Chondrocyte (in vitro differentiated cells): ENCODE data around the gene CSNK1E. TPM values are rescaled to one million over a fixed set of nuclear protein-coding genes. Genes with fewer than 3 reads are reported as not detected.
"Not testable (repeated sequence)": the region's sequence is repeated elsewhere in the genome, so short reads cannot be mapped to it uniquely, and the experiment has no call there.

Experiments
- DNase-seq: peaks from one replicate; pipeline ENCODE4 v3.0.0; 2021; ENCODE audit warnings: mixed read lengths, low spot score
- H3K27ac Mint-ChIP-seq: one replicate; pipeline ENCODE4 v1.8.0; 2021; ENCODE audit warnings: mild to moderate bottlenecking, moderate library complexity, mixed read lengths; ENCODE audit not compliant: unreplicated experiment
- H3K27me3 Mint-ChIP-seq: 2 replicates; pipeline ENCODE4 v1.8.0; 2021; ENCODE audit warnings: low read depth, mixed read lengths
- H3K36me3 Mint-ChIP-seq: 2 replicates; pipeline ENCODE4 v1.8.0; 2021; ENCODE audit warnings: low read depth, mixed read lengths
- H3K4me1 Mint-ChIP-seq: 2 replicates; pipeline ENCODE4 v1.8.0; 2021; ENCODE audit warnings: low read depth, mild to moderate bottlenecking, mixed read lengths
- H3K4me3 Mint-ChIP-seq: one replicate; pipeline ENCODE4 v1.8.0; 2021; ENCODE audit warnings: mild to moderate bottlenecking, moderate library complexity, mixed read lengths; ENCODE audit not compliant: unreplicated experiment
- H3K9me3 Mint-ChIP-seq: 2 replicates; pipeline ENCODE4 v1.8.0; 2021; ENCODE audit warnings: low read depth, mixed read lengths
- long read RNA-seq: library from polyadenylated mRNA; stranded (forward); transcript quantifications from one replicate; pipeline ENCODE4 v2.0.0, GENCODE V29; 2021
- total RNA-seq: library from RNA; stranded (reverse); gene quantifications from 3 replicates; pipeline ENCODE4 v1.2.1, GENCODE V29; 2021
- TF ChIP-seq, protein P1 (sequence below): fragments of 200-600 bp; sonication (generic); IDR thresholded peaks from 2 replicates; pipeline ENCODE4 v1.5.0; 2021; ENCODE audit warnings: antibody characterized with exemption, mild to moderate bottlenecking, moderate library complexity

CSNK1E gene
- total RNA-seq = 126 to 132 TPM (median 129 TPM) in 3 replicates
- long read RNA-seq, transcript CSNK1E-203 (11 exons, 2,791 nt) = major isoform, 92 of 128 reads
- long read RNA-seq, partial matches to known transcripts = 4 of 128 reads
- long read RNA-seq, other reads (novel, unspliced or antisense) = 25 of 128 reads

DNA sequence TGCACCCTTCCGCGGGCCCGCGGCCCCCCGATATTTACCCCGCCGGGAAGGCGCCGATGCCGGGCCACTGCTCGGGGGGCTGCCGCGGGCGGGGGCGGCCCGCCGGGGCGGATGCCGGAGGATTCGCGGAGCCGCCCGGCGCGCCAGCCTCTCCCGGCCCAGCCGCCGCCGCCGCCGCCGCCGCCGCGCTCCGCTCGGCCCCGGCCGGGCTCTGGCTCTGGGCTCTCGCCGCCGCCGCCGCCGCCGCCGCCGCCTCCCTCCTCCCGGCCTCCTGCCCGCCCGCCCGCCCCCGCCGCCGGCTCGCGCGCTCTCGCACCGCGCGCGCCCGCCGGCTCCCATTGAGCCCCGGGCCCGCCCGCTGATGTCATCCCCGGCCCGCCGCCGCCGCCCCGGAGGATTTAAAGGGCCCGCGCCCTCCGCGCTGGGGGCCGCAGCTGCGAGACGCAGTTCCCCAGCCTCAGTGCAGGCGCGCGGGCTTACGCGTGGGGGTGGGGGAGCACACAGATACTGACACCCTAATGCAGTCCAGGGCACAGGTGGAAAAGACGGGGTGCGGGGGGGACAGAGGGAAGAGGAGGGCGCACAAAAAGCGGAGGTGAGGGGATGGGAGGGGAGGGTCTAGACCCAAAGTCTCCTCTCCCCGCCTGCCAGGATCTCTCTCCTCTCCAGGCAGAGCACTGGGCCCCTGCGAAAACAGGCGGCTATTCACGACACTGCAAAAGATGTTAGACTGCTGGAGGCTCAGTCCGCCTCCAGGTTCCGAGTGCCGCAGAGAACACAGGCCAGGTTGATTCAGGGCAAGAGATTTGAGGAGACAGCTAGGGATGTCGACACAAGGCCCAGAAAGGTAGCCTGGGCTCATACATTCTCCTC, at the start of gene CSNK1E:
TSS of gene CSNK1E (minus strand) at position 312 of the 873 bp plus-strand sequence. CDS start 3,276 bp downstream, outside the sequence.
- Mint-ChIP-seq H3K4me1 (peaks cover 52% of the 10 kb centered on the region), H3K9me3 (no peaks in the 10 kb centered on the region), H3K27me3 (no peaks in the 10 kb centered on the region), H3K27ac (peak within 1 kb of the TSS; percentile 97), H3K4me3 (peak within 1 kb of the TSS; percentile 94), H3K36me3 (peaks cover 2% of the 10 kb centered on the region)
- TF ChIP-seq, protein P1, sequence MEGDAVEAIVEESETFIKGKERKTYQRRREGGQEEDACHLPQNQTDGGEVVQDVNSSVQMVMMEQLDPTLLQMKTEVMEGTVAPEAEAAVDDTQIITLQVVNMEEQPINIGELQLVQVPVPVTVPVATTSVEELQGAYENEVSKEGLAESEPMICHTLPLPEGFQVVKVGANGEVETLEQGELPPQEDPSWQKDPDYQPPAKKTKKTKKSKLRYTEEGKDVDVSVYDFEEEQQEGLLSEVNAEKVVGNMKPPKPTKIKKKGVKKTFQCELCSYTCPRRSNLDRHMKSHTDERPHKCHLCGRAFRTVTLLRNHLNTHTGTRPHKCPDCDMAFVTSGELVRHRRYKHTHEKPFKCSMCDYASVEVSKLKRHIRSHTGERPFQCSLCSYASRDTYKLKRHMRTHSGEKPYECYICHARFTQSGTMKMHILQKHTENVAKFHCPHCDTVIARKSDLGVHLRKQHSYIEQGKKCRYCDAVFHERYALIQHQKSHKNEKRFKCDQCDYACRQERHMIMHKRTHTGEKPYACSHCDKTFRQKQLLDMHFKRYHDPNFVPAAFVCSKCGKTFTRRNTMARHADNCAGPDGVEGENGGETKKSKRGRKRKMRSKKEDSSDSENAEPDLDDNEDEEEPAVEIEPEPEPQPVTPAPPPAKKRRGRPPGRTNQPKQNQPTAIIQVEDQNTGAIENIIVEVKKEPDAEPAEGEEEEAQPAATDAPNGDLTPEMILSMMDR = no peak
- DNase-seq = no peak

DNA sequence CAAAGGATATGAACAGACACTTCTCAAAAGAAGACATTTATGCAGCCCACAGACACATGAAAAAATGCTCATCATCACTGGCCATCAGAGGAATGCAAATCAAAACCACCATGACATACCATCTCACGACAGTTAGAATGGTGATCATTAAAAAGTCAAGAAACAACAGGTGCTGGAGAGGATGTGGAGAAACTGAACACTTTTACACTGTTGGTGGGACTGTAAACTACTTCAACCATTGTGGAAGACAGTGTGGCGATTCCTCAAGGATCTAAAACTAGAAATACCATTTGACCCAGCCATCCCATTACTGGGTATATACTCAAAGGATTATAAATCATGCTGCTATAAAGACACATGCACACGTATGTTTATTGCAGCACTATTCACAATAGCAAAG, 48.6 kb upstream of the CSNK1E start:
- not testable (repeated sequence) for H3K4me1 Mint-ChIP-seq, H3K4me3 Mint-ChIP-seq, H3K27ac Mint-ChIP-seq, H3K9me3 Mint-ChIP-seq, H3K27me3 Mint-ChIP-seq, H3K36me3 Mint-ChIP-seq, DNase-seq

DNA sequence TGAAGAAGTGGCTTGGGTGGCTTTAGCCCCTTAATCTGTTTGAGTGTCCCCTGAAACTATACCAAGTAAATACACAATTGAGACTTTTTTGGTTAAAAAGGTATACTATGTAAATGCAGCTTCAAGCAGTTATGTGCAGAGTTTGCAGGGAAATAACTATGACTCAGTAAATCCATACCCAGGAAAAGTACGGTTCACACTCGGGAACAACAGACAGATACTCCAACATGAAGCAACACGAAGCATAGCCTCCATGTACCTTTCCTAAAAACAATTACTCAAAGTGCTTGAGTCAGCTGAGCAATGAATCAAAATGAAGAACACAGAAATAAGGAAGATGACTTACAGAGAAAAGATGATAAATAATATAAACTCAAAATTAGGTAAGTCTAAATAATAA, 47.9 kb upstream of the CSNK1E start:
- H3K27ac Mint-ChIP-seq, H3K36me3 Mint-ChIP-seq, H3K4me3 Mint-ChIP-seq, H3K9me3 Mint-ChIP-seq, H3K4me1 Mint-ChIP-seq, DNase-seq, H3K27me3 Mint-ChIP-seq: not testable (repeated sequence)

DNA sequence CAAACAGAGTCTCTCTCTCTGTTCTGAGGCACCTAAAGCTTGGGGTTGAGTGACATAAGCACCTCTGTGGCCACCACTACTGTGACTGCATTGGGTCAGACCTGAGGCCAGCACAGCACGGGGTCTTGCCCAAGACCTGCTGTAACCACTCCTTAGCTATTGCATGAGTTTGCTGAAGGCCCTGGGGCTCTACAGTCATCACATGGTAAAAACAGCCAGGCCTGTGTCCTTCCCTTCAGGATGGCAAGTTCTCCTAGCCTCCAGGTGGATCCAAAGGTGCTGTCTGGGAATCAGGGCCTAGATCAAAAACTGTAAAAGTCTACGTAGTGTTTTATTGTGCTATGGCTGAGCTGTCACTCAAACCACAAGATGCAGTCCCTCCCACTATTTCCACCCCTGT, 43.3 kb upstream of the CSNK1E start:
- DNase-seq, H3K4me1 Mint-ChIP-seq, H3K27me3 Mint-ChIP-seq, H3K36me3 Mint-ChIP-seq, H3K4me3 Mint-ChIP-seq, H3K9me3 Mint-ChIP-seq, H3K27ac Mint-ChIP-seq: not testable (repeated sequence)

DNA sequence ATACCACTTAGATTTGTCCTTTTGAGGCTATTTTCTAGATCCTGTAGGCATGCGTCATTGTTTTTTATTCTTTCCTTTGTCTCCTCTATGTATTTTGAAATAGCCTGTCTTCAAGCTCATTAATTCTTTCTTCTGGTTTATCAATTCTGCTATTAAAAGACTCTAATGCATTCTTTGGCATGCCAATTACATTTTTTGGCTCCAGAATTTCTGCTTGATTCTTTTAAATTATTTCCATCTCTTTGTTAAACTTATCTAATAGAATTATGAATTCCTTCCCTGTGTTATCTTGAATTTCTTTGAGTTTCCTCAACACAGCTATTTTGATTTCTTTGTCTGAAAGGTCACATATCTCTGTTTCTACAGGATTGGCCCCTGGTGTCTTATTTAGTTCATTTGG, 42.6 kb upstream of the CSNK1E start:
- H3K9me3 Mint-ChIP-seq, H3K27ac Mint-ChIP-seq, H3K4me3 Mint-ChIP-seq, DNase-seq, H3K4me1 Mint-ChIP-seq, H3K27me3 Mint-ChIP-seq, H3K36me3 Mint-ChIP-seq: not testable (repeated sequence)

DNA sequence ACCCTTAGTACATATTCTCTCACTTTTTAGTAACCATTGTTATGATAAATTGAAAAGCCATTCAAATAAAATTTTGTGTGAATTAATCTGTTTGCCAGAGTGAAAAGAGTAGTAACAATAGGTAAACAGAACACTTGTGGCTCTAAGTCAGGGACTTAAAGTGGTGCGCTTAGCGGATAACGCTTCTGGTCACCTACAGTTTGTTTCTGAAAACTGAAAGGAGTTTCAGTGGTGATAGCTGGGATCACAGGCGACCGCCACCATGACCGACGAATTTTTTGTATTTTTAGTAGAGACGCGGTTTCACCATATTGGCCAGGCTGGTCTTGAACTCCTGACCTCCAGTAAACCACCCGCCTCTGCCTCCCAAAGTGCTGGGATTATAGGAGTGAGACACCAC, 40.7 kb upstream of the CSNK1E start:
- H3K9me3 Mint-ChIP-seq, H3K27ac Mint-ChIP-seq, DNase-seq, H3K4me3 Mint-ChIP-seq, H3K4me1 Mint-ChIP-seq, H3K27me3 Mint-ChIP-seq, H3K36me3 Mint-ChIP-seq: not testable (repeated sequence)

DNA sequence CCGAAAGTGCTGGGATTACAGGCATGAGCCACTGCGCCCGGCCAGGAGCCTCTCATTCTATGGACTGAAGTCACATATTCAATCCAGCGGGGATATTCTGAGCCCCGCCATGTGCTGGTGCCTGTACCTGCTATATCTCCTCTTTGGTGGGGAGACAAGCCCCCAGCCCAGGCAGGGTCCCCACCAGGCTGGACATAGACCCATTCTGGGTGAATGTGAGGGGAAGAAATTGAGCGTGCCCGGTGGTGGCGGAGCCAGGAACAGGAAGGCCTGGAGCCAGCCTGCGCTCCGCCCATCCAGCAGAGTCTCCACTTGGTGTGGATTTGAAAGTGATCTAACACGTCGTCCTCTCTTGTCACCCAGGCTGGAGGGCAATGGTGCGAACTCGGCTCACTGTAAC, 38.0 kb upstream of the CSNK1E start:
- H3K27me3 Mint-ChIP-seq = no peaks in the 10 kb centered on the region
- H3K4me1 Mint-ChIP-seq = no peaks in the 10 kb centered on the region
- no peak overlapping the region for H3K4me3 Mint-ChIP-seq
- DNase-seq = peak; percentile 65
- TF ChIP-seq, protein P1 = no peak
- H3K9me3 Mint-ChIP-seq = no peaks in the 10 kb centered on the region
- peaks cover 5% of the 10 kb centered on the region for H3K36me3 Mint-ChIP-seq
- H3K27ac Mint-ChIP-seq = no peak overlapping the region
